PC-3 (cell line): Measurements from ENCODE around the gene CDH16. TPM values are rescaled to one million over a fixed set of nuclear protein-coding genes. Genes with fewer than 3 reads are reported as not detected.
"Not testable (repeated sequence)": the region's sequence is repeated elsewhere in the genome, so short reads cannot be mapped to it uniquely, and the experiment has no call there.

Experiments
- ATAC-seq: fragments of 200-7000 bp; cut with Tn5 transposase; 2 replicates; pipeline ENCODE4 v1.9.1; 2020; ENCODE audit warnings: mild to moderate bottlenecking, moderate library complexity
- BruUV-seq: library from RNA; stranded (reverse); fragments of 400-500 nt; replicated peaks from 2 replicates; lab custom pipeline; 2021; lab: Mats Ljungman, UMichigan
- CTCF ChIA-PET: fragments of 300-600 bp; sonication (Branson Sonifier 250); formaldehyde crosslinking; loops from one replicate; lab custom pipeline; 2022; ENCODE audit warnings: antibody characterized with exemption; lab: Charles Lee
- POLR2A ChIA-PET: fragments of 300-600 bp; sonication (Branson Sonifier 250); formaldehyde crosslinking; loops from one replicate; lab custom pipeline; 2022; ENCODE audit warnings: antibody characterized with exemption; ENCODE audit not compliant: unreplicated experiment; lab: Charles Lee
- DNase-seq: peaks from one replicate; pipeline ENCODE4 v3.0.0-alpha.2; 2015
- H2AFZ ChIP-seq: fragments of 300-600 bp; sonication (generic); 2 replicates; pipeline ENCODE4 v1.6.0; 2016; ENCODE audit warnings: antibody characterized with exemption, low read length
- H3F3A ChIP-seq: fragments of 300-600 bp; sonication (generic); one replicate; pipeline ENCODE4 v1.6.0; 2017; ENCODE audit warnings: antibody characterized with exemption, low read length, control low read depth, mild to moderate bottlenecking; ENCODE audit not compliant: unreplicated experiment
- H3K27ac ChIP-seq: fragments of 300-600 bp; sonication (generic); 2 replicates; pipeline ENCODE4 v1.5.1; 2016; ENCODE audit warnings: mild to moderate bottlenecking, low read length
- H3K27me3 ChIP-seq: fragments of 300-600 bp; sonication (generic); 2 replicates; pipeline ENCODE4 v1.6.1; 2016; ENCODE audit warnings: low read length, mixed read lengths
- H3K36me3 ChIP-seq: fragments of 300-600 bp; sonication (generic); 2 replicates; pipeline ENCODE4 v1.6.1; 2016; ENCODE audit warnings: low read depth, mixed run types, low read length, mixed read lengths
- H3K4me1 ChIP-seq: fragments of 300-600 bp; sonication (generic); 2 replicates; pipeline ENCODE4 v1.5.1; 2016; ENCODE audit warnings: low read length; ENCODE audit not compliant: insufficient read depth
- H3K4me2 ChIP-seq: fragments of 300-600 bp; sonication (generic); 2 replicates; pipeline ENCODE4 v1.6.0; 2016; ENCODE audit warnings: low read length
- H3K4me3 ChIP-seq: fragments of 300-600 bp; sonication (generic); 2 replicates; pipeline ENCODE4 v1.5.1; 2016; ENCODE audit warnings: mild to moderate bottlenecking, low read length, mixed read lengths
- H3K79me2 ChIP-seq: fragments of 300-600 bp; sonication (generic); 2 replicates; pipeline ENCODE4 v1.6.1; 2017; ENCODE audit warnings: low read length, mixed read lengths
- H3K9ac ChIP-seq: fragments of 300-600 bp; sonication (generic); 2 replicates; pipeline ENCODE4 v1.6.0; 2016; ENCODE audit warnings: mild to moderate bottlenecking, low read length
- H3K9me2 ChIP-seq: fragments of 300-600 bp; sonication (generic); replicated peaks from 2 replicates; pipeline ENCODE4 v1.6.1; 2016; ENCODE audit warnings: mixed run types, low read length, mixed read lengths
- H3K9me3 ChIP-seq: fragments of 300-600 bp; sonication (generic); 2 replicates; pipeline ENCODE4 v1.6.1; 2016; ENCODE audit warnings: low read length, mixed read lengths
- H4K20me1 ChIP-seq: fragments of 300-600 bp; sonication (generic); 2 replicates; pipeline ENCODE4 v1.6.1; 2016; ENCODE audit warnings: low read length, mixed read lengths
- CTCF ChIP-seq: fragments of 300-600 bp; sonication (generic); conservative IDR thresholded peaks from 2 replicates; pipeline ENCODE4 v1.5.1; 2017; ENCODE audit warnings: antibody characterized with exemption, low read depth, mild to moderate bottlenecking, low read length
- EZH2 ChIP-seq: fragments of 300-600 bp; sonication (generic); IDR thresholded peaks from one replicate; pipeline ENCODE4 v1.6.1; 2017; ENCODE audit warnings: antibody characterized with exemption, mild to moderate bottlenecking, low read length; ENCODE audit not compliant: unreplicated experiment
- EZH2phosphoT487 ChIP-seq: fragments of 300-600 bp; sonication (generic); IDR thresholded peaks from 2 replicates; pipeline ENCODE4 v1.6.1; 2018; ENCODE audit warnings: mild to moderate bottlenecking, antibody characterized with exemption, low read length, borderline replicate concordance
- intact Hi-C: fragments of 100-400 bp; cut with micrococcal nuclease; formaldehyde crosslinking; loops from 2 replicates; pipeline ENCODE4 v1.9.0; 2023
- total RNA-seq: library from RNA; depleted of rRNA; stranded (reverse); fragments of >200 nt; gene quantifications from 2 replicates; pipeline ENCODE4 v1.2.3, GENCODE V29; 2014

Gene CDH16
- total RNA-seq, 1 experiment from 2014 or later: not detected

DNA sequence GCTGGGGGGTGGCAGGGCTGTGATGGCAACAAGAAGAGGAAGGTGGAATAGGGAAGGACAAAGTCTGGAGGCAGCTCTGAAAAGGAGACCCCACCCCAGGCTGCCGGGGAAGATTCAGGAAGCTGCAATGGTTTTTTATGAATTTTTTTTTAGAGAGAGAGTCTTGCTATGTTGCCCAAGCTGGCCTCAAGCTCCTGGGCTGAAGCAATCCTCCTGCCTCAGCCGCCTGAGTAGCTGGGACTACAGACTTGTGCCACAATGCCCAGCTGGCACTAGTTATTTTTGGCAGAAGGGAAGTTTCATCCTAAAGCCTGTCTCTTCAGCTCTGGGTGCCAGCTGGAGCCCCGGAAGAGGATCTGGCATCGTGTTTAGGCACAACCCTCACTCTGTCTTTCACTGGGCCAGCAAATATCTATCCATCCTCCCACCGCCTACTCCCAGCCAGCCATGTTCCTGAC, 41.0 kb upstream of the CDH16 start:
- H3K4me3 ChIP-seq: no peak overlapping the region
- H3K79me2 ChIP-seq: no peaks in the 10 kb centered on the region
- H3K27ac ChIP-seq: no peak overlapping the region
- no peaks in the 10 kb centered on the region for H3F3A ChIP-seq
- no peaks in the 10 kb centered on the region for H3K27me3 ChIP-seq
- H3K9me3 ChIP-seq: no peaks in the 10 kb centered on the region
- no peaks in the 10 kb centered on the region for H4K20me1 ChIP-seq
- CTCF ChIA-PET: no interaction called here
- ATAC-seq (no peak), DNase-seq (no peak)
- no peak overlapping the region for H2AFZ ChIP-seq
- no peaks in the 10 kb centered on the region for H3K9me2 ChIP-seq
- intact Hi-C loops: no loop called here
- no peak overlapping the region for H3K9ac ChIP-seq
- no TSS peak for BruUV-seq
- H3K36me3 ChIP-seq: no peaks in the 10 kb centered on the region
- TF ChIP-seq CTCF (no peak), EZH2phosphoT487 (no peak), EZH2 (no peak)
- POLR2A ChIA-PET: interaction anchor here (0.6 kb wide), 1 partner anchor 24 kb away, joined by 3 read pairs; no protein-coding TSS in a partner anchor
- no peak overlapping the region for H3K4me2 ChIP-seq
- H3K4me1 ChIP-seq: no peaks in the 10 kb centered on the region

- no TSS peak for BruUV-seq
- DNase-seq (no peak), ATAC-seq (no peak)
- Histone ChIP-seq H3K4me2 (no peak overlapping the region), H3K79me2 (no peaks in the 10 kb centered on the region), H3K9me2 (no peaks in the 10 kb centered on the region), H3K36me3 (no peaks in the 10 kb centered on the region), H4K20me1 (no peaks in the 10 kb centered on the region), H3K9me3 (no peaks in the 10 kb centered on the region), H3K9ac (no peak overlapping the region), H3K4me3 (no peak overlapping the region), H3K27me3 (no peaks in the 10 kb centered on the region), H3K4me1 (no peaks in the 10 kb centered on the region), H3K27ac (no peak overlapping the region), H2AFZ (no peak overlapping the region), H3F3A (no peaks in the 10 kb centered on the region)
- POLR2A ChIA-PET: interaction anchor here (0.6 kb wide), 1 partner anchor 24 kb away, joined by 3 read pairs; no protein-coding TSS in a partner anchor
- CTCF ChIA-PET: no interaction called here
- intact Hi-C loops: no loop called here
- TF ChIP-seq EZH2: no peak
- TF ChIP-seq EZH2phosphoT487: no peak
- no peak for TF ChIP-seq CTCF
These were observed 40.4 kb upstream of the CDH16 start for GRCh38 chr16:66958857-66959703.

DNA sequence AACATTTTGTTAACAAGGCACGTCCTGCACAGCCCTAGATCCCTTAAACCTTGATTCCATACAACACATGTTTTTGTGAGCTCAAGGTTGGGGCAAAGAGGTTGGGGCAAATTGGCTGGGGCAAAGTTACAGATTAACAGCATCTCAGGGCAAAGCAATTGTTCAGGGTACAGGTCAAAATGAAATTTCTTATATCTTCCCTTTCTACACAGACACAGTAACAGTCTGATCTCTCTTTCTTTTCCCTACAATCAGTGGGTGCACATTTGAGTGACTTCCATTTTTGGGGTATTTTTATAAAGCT, 37.4 kb upstream of the CDH16 start:
- H3K9me3 ChIP-seq, intact Hi-C loops, CTCF ChIA-PET: not testable (repeated sequence)

DNA sequence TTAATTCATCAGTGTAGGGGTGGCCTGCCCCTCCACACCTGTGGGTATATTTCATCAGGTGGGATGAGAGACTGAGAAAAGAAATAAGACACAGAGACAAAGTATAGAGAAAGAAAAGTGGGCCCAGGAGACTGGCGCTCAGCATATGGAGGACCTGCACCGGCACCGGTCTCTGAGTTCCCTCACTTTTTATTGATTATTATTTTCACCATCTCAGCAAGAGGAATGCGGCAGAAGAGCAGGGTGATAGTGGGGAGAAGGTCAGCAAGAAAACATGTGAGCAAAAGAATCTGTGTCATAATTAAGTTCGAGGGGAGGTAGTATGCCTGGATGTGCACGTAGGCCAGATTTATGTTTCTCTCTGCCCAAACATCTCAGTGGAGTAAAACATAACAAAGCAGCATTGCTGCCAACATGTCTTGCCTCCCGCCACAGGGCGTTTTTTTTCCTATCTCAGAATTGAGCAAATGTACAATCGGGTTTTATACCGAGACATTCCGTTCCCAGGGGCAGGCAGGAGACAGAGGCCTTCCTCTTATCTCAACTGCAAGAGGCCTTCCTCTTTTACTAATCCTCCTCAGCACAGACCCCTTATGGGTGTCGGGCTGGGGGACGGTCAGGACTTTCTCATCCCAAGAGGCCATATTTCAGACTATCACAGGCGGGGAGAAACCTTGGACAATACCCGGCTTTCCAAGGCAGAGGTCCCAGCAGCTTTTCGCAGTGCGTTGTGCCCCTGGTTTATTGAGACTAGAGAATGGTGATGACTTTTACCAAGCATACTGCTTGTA, 36.9 kb upstream of the CDH16 start:
- CTCF ChIA-PET, intact Hi-C loops, H3K27ac ChIP-seq, H3K27me3 ChIP-seq, H3K9me2 ChIP-seq, ATAC-seq, BruUV-seq, H3K4me1 ChIP-seq, H3K4me3 ChIP-seq, H3F3A ChIP-seq, H3K9me3 ChIP-seq, H3K4me2 ChIP-seq, H3K36me3 ChIP-seq, H4K20me1 ChIP-seq, DNase-seq, POLR2A ChIA-PET, H2AFZ ChIP-seq, H3K79me2 ChIP-seq, H3K9ac ChIP-seq: not testable (repeated sequence)

More for the DNA sequence above, 37.4 kb upstream of the CDH16 start:
- DNase-seq, H3K79me2 ChIP-seq, H3K9me2 ChIP-seq, H3K9ac ChIP-seq, H3K4me2 ChIP-seq, BruUV-seq, H3K4me1 ChIP-seq, H2AFZ ChIP-seq, H3K27me3 ChIP-seq, ATAC-seq, H4K20me1 ChIP-seq, H3K4me3 ChIP-seq, POLR2A ChIA-PET, H3F3A ChIP-seq, H3K36me3 ChIP-seq, H3K27ac ChIP-seq: not testable (repeated sequence)
